Activated CD4-positive, alpha-beta T cell treated with anti-CD3 and anti-CD28 coated beads, Interleukin-2, amount 10 ng/mL, durations not matched to agents 7 days and 5 days (primary cell): ENCODE results near the gene ZSWIM4. TPM values are rescaled to one million over a fixed set of nuclear protein-coding genes. Genes with fewer than 3 reads are reported as not detected.

Experiments used
- CTCF ChIA-PET: fragments of 350-600 bp; sonication (Branson Sonifier 250); formaldehyde crosslinking; loops from one replicate; lab custom pipeline; 2021; ENCODE audit warnings: antibody characterized with exemption; lab: Charles Lee
- POLR2A ChIA-PET: fragments of 350-600 bp; sonication (Branson Sonifier 250); formaldehyde crosslinking; loops from one replicate; lab custom pipeline; 2021; ENCODE audit warnings: antibody characterized with exemption; lab: Charles Lee
- DNase-seq: peaks from one replicate; pipeline ENCODE4 v3.0.0-alpha.2; 2020
- H3K27ac Mint-ChIP-seq: one replicate; pipeline ENCODE4 v1.8.0; 2021; ENCODE audit warnings: mild to moderate bottlenecking, moderate library complexity, mixed read lengths
- H3K27me3 Mint-ChIP-seq: one replicate; pipeline ENCODE4 v1.8.0; 2021; ENCODE audit warnings: mixed read lengths
- H3K36me3 Mint-ChIP-seq: one replicate; pipeline ENCODE4 v1.8.0; 2021; ENCODE audit warnings: low read depth, mixed read lengths
- H3K4me1 Mint-ChIP-seq: one replicate; pipeline ENCODE4 v1.8.0; 2021; ENCODE audit warnings: mixed read lengths
- H3K4me3 Mint-ChIP-seq: one replicate; pipeline ENCODE4 v1.8.0; 2021; ENCODE audit warnings: mild to moderate bottlenecking, moderate library complexity, mixed read lengths
- H3K9me3 Mint-ChIP-seq: one replicate; pipeline ENCODE4 v1.8.0; 2021; ENCODE audit warnings: mixed read lengths
- total RNA-seq, 2 experiments: library from RNA; stranded (reverse); gene quantifications; one replicate each; pipeline ENCODE4 v1.2.3, GENCODE V29; 2021

Gene ZSWIM4
- total RNA-seq, 2 experiments from 2014 or later = 6.0 to 6.2 TPM

- Mint-ChIP-seq H3K9me3 (no peaks in the 10 kb centered on the region), H3K4me1 (peaks cover 47% of the 10 kb centered on the region), H3K4me3 (peak overlapping the region; percentile 72), H3K36me3 (peaks cover 39% of the 10 kb centered on the region), H3K27me3 (no peaks in the 10 kb centered on the region), H3K27ac (peak overlapping the region; percentile 83)
- peak; percentile 90 for DNase-seq
- ChIA-PET POLR2A (no interaction called here), CTCF (interaction anchor here (1.1 to 1.9 kb wide), 5 partner anchors 14 to 46 kb away, joined by 3 to 6 read pairs (median 3); partner anchors contain the start of gene ZSWIM4)
Measured at GRCh38 chr19:13833330-13834243, 38.3 kb downstream of the ZSWIM4 start.

- H3K27ac Mint-ChIP-seq = peak overlapping the region; percentile 83
- no peak for DNase-seq
- POLR2A ChIA-PET = no interaction called here
- H3K4me3 Mint-ChIP-seq = peak overlapping the region; percentile 72
- H3K36me3 Mint-ChIP-seq = peaks cover 43% of the 10 kb centered on the region
- no peaks in the 10 kb centered on the region for H3K9me3 Mint-ChIP-seq
- no peaks in the 10 kb centered on the region for H3K27me3 Mint-ChIP-seq
- CTCF ChIA-PET = interaction anchor here (1.1 to 1.9 kb wide), 5 partner anchors 13 to 47 kb away, joined by 3 to 6 read pairs (median 3); partner anchors contain the start of gene ZSWIM4
- peaks cover 51% of the 10 kb centered on the region for H3K4me1 Mint-ChIP-seq
Measured at GRCh38 chr19:13834244-13835069, 39.2 kb downstream of the ZSWIM4 start.

GRCh38 chr19:13835791-13836723, 40.8 kb downstream of the ZSWIM4 start:
- no peak for DNase-seq
- H3K27me3 Mint-ChIP-seq = no peaks in the 10 kb centered on the region
- H3K4me1 Mint-ChIP-seq = peaks cover 61% of the 10 kb centered on the region
- peaks cover 51% of the 10 kb centered on the region for H3K36me3 Mint-ChIP-seq
- ChIA-PET POLR2A (interaction anchor here (1.0 to 1.2 kb wide), 2 partner anchors 10 to 26 kb away, joined by 3 to 4 read pairs; no protein-coding TSS in a partner anchor), CTCF (interaction anchor here (0.7 to 2.9 kb wide), 11 partner anchors 11 to 301 kb away, joined by 3 to 20 read pairs (median 4); partner anchors contain the start of gene ASF1B)
- H3K27ac Mint-ChIP-seq = peak overlapping the region; percentile 90
- peak overlapping the region; percentile 72 for H3K4me3 Mint-ChIP-seq
- no peaks in the 10 kb centered on the region for H3K9me3 Mint-ChIP-seq

GRCh38 chr19:13838435-13839129, 43.3 kb downstream of the ZSWIM4 start:
- peaks cover 54% of the 10 kb centered on the region for H3K36me3 Mint-ChIP-seq
- DNase-seq = no peak
- POLR2A ChIA-PET = no interaction called here

GRCh38 chr19:13839130-13839937, 44.1 kb downstream of the ZSWIM4 start:
- Mint-ChIP-seq H3K36me3 (peaks cover 48% of the 10 kb centered on the region), H3K9me3 (no peaks in the 10 kb centered on the region), H3K27me3 (no peaks in the 10 kb centered on the region), H3K27ac (peak overlapping the region; percentile 90), H3K4me1 (peaks cover 58% of the 10 kb centered on the region), H3K4me3 (peak overlapping the region; percentile 94)
- ChIA-PET POLR2A (interaction anchor here (0.5 to 1.1 kb wide), 3 partner anchors 47 to 536 kb away, joined by 4 to 7 read pairs (median 5); no protein-coding TSS in a partner anchor), CTCF (interaction anchor here (0.5 to 1.2 kb wide), 5 partner anchors 13 to 51 kb away, joined by 3 to 4 read pairs (median 3); no protein-coding TSS in a partner anchor)
- DNase-seq = peak; percentile 85

More at GRCh38 chr19:13838435-13839129, 43.3 kb downstream of the ZSWIM4 start:
- Mint-ChIP-seq H3K27me3 (no peaks in the 10 kb centered on the region), H3K4me3 (peak overlapping the region; percentile 94), H3K27ac (peak overlapping the region; percentile 90), H3K9me3 (no peaks in the 10 kb centered on the region), H3K4me1 (peaks cover 56% of the 10 kb centered on the region)
- CTCF ChIA-PET = interaction anchor here (0.7 to 1.2 kb wide), 2 partner anchors 41 to 50 kb away, joined by 3 read pairs; no protein-coding TSS in a partner anchor

GRCh38 chr19:13839938-13840304, 44.7 kb downstream of the ZSWIM4 start:
- POLR2A ChIA-PET = interaction anchor here (0.5 to 1.1 kb wide), 4 partner anchors 48 to 688 kb away, joined by 3 to 7 read pairs (median 4); no protein-coding TSS in a partner anchor
- Mint-ChIP-seq H3K27ac (peak overlapping the region; percentile 90), H3K27me3 (no peaks in the 10 kb centered on the region), H3K4me3 (peak overlapping the region; percentile 94), H3K4me1 (peaks cover 58% of the 10 kb centered on the region), H3K36me3 (peaks cover 45% of the 10 kb centered on the region), H3K9me3 (no peaks in the 10 kb centered on the region)
- CTCF ChIA-PET = interaction anchor here (0.6 to 1.0 kb wide), 2 partner anchors 19 to 23 kb away, joined by 3 to 4 read pairs; no protein-coding TSS in a partner anchor
- no peak for DNase-seq

GRCh38 chr19:13840305-13841085, 45.3 kb downstream of the ZSWIM4 start:
- peak overlapping the region; percentile 94 for H3K4me3 Mint-ChIP-seq
- peak overlapping the region; percentile 90 for H3K27ac Mint-ChIP-seq
- H3K27me3 Mint-ChIP-seq = no peaks in the 10 kb centered on the region
- DNase-seq = peak; percentile 29
- ChIA-PET POLR2A (interaction anchor here (0.5 to 1.1 kb wide), 4 partner anchors 48 to 689 kb away, joined by 3 to 7 read pairs (median 4); no protein-coding TSS in a partner anchor), CTCF (interaction anchor here (1.2 to 1.6 kb wide), 3 partner anchors 21 to 56 kb away, joined by 3 to 4 read pairs (median 3); no protein-coding TSS in a partner anchor)
- H3K4me1 Mint-ChIP-seq = peaks cover 60% of the 10 kb centered on the region
- no peaks in the 10 kb centered on the region for H3K9me3 Mint-ChIP-seq
- peaks cover 40% of the 10 kb centered on the region for H3K36me3 Mint-ChIP-seq

GRCh38 chr19:13841086-13841961, 46.1 kb downstream of the ZSWIM4 start:
- Mint-ChIP-seq H3K4me1 (peaks cover 60% of the 10 kb centered on the region), H3K9me3 (no peaks in the 10 kb centered on the region), H3K27me3 (no peaks in the 10 kb centered on the region), H3K4me3 (peak overlapping the region; percentile 94), H3K27ac (peak overlapping the region; percentile 90), H3K36me3 (peaks cover 39% of the 10 kb centered on the region)
- ChIA-PET POLR2A (no interaction called here), CTCF (interaction anchor here (1.2 to 1.6 kb wide), 3 partner anchors 20 to 57 kb away, joined by 3 to 4 read pairs (median 3); no protein-coding TSS in a partner anchor)
- peak; percentile 29 for DNase-seq

- Mint-ChIP-seq H3K27ac (peak overlapping the region; percentile 90), H3K4me1 (peaks cover 59% of the 10 kb centered on the region), H3K9me3 (no peaks in the 10 kb centered on the region), H3K36me3 (peaks cover 38% of the 10 kb centered on the region), H3K4me3 (peak overlapping the region; percentile 94), H3K27me3 (no peaks in the 10 kb centered on the region)
- peak; percentile 18 for DNase-seq
- POLR2A ChIA-PET = no interaction called here
- CTCF ChIA-PET = interaction anchor here (1.2 to 1.6 kb wide), 3 partner anchors 20 to 58 kb away, joined by 3 to 4 read pairs (median 3); no protein-coding TSS in a partner anchor
Measured at GRCh38 chr19:13841962-13842290, 46.7 kb downstream of the ZSWIM4 start.
